Stimulated activated CD4-positive, alpha-beta T cell treated with anti-CD3 and anti-CD28 coated beads, Interleukin-4, amount 100 ng/mL, for 48 hours (primary cell): ENCODE results near the gene ZSCAN20.
"Not testable (repeated sequence)": the region's sequence is repeated elsewhere in the genome, so short reads cannot be mapped to it uniquely, and the experiment has no call there.

Experiments
- DNase-seq, 2 donors: peaks; one replicate each; pipeline ENCODE4 v3.0.0-alpha.2; 2020; ENCODE audit warnings: low read depth in 2 of 2

The ZSCAN20 gene

GRCh38 chr1:33488624-33489023 is 16.2 kb downstream of the ZSCAN20 start:
- no peak for DNase-seq

- no peak for DNase-seq
Measured at GRCh38 chr1:33494929-33495328, 22.5 kb downstream of the ZSCAN20 start.

GRCh38 chr1:33497410-33497809 is 25.0 kb downstream of the ZSCAN20 start:
- no peak for DNase-seq

GRCh38 chr1:33500547-33500946 is 28.1 kb downstream of the ZSCAN20 start:
- DNase-seq, result no peak

GRCh38 chr1:33501309-33501708 is 28.9 kb downstream of the ZSCAN20 start:
- no peak for DNase-seq

GRCh38 chr1:33501774-33502173 is 29.3 kb downstream of the ZSCAN20 start:
- no peak for DNase-seq

- no peak for DNase-seq
Measured at GRCh38 chr1:33502726-33503125, 30.3 kb downstream of the ZSCAN20 start.

- no peak for DNase-seq
Measured at GRCh38 chr1:33503506-33503905, 31.1 kb downstream of the ZSCAN20 start.

- no peak for DNase-seq
Measured at GRCh38 chr1:33507661-33508060, 35.2 kb downstream of the ZSCAN20 start.

GRCh38 chr1:33508151-33508550 is 35.7 kb downstream of the ZSCAN20 start:
- DNase-seq, result no peak

GRCh38 chr1:33509276-33509675 is 36.8 kb downstream of the ZSCAN20 start:
- not testable (repeated sequence) for DNase-seq

- DNase-seq, result no peak
Measured at GRCh38 chr1:33512226-33513011, 40.0 kb downstream of the ZSCAN20 start.

- no peak for DNase-seq
Measured at GRCh38 chr1:33515112-33515511, 42.7 kb downstream of the ZSCAN20 start.

- no peak for DNase-seq
Measured at GRCh38 chr1:33515607-33516006, 43.2 kb downstream of the ZSCAN20 start.

GRCh38 chr1:33516428-33516827 is 44.0 kb downstream of the ZSCAN20 start:
- DNase-seq, result no peak

GRCh38 chr1:33516891-33517567 is 44.6 kb downstream of the ZSCAN20 start:
- DNase-seq, result no peak

GRCh38 chr1:33517596-33518250 is 45.3 kb downstream of the ZSCAN20 start:
- DNase-seq, result no peak

- no peak for DNase-seq
Measured at GRCh38 chr1:33519240-33519884, 46.9 kb downstream of the ZSCAN20 start.

- no peak for DNase-seq
Measured at GRCh38 chr1:33524586-33524985, 52.1 kb downstream of the ZSCAN20 start.

- DNase-seq, result no peak
Measured at GRCh38 chr1:33527934-33528333, 55.5 kb downstream of the ZSCAN20 start.

GRCh38 chr1:33529957-33530356 is 57.5 kb downstream of the ZSCAN20 start:
- no peak for DNase-seq

GRCh38 chr1:33532250-33532649 is 59.8 kb downstream of the ZSCAN20 start:
- no peak for DNase-seq
